AG04449 (cell line): ENCODE measurements around the gene ZMAT5.

Experiments
- CTCF ChIA-PET: fragments of 350-600 bp; formaldehyde crosslinking; extraction: SDS; loops from one replicate; lab custom pipeline; 2021; ENCODE audit warnings: antibody characterized with exemption; lab: Yijun Ruan, JAX
- POLR2A ChIA-PET: fragments of 400-600, 350-600 bp; formaldehyde crosslinking; extraction: SDS; loops from one replicate; lab custom pipeline; 2020; ENCODE audit warnings: antibody characterized with exemption, inconsistent platforms; lab: Yijun Ruan, JAX
- DNase-seq: peaks from one replicate; pipeline ENCODE4 v3.0.0-alpha.2; 2010; ENCODE audit warnings: low read depth, low spot score
- H3K4me3 ChIP-seq: 2 replicates; pipeline ENCODE4 v1.5.1; 2011; ENCODE audit warnings: low read depth, mild to moderate bottlenecking, control low read depth, low read length
- TF ChIP-seq, protein P1 (sequence below): IDR thresholded peaks from one replicate; pipeline ENCODE4 v1.5.1; 2011; ENCODE audit warnings: mild to moderate bottlenecking, moderate library complexity, low read length, control low read depth, inconsistent platforms; ENCODE audit not compliant: insufficient read depth; ENCODE audit errors: missing control alignments

The ZMAT5 gene

GRCh38 chr22:29700900-29701154, 66.0 kb downstream of the ZMAT5 start:
- TF ChIP-seq, protein P1, sequence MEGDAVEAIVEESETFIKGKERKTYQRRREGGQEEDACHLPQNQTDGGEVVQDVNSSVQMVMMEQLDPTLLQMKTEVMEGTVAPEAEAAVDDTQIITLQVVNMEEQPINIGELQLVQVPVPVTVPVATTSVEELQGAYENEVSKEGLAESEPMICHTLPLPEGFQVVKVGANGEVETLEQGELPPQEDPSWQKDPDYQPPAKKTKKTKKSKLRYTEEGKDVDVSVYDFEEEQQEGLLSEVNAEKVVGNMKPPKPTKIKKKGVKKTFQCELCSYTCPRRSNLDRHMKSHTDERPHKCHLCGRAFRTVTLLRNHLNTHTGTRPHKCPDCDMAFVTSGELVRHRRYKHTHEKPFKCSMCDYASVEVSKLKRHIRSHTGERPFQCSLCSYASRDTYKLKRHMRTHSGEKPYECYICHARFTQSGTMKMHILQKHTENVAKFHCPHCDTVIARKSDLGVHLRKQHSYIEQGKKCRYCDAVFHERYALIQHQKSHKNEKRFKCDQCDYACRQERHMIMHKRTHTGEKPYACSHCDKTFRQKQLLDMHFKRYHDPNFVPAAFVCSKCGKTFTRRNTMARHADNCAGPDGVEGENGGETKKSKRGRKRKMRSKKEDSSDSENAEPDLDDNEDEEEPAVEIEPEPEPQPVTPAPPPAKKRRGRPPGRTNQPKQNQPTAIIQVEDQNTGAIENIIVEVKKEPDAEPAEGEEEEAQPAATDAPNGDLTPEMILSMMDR: no peak
- H3K4me3 ChIP-seq: no peak overlapping the region
- DNase-seq: no peak
- CTCF ChIA-PET: interaction anchor here (1.2 to 2.5 kb wide), 4 partner anchors 11 to 388 kb away, joined by 3 to 13 read pairs (median 10); no protein-coding TSS in a partner anchor
- POLR2A ChIA-PET: no interaction called here

- ChIA-PET CTCF (interaction anchor here (2.3 to 2.6 kb wide), 2 partner anchors 11 kb away, joined by 13 to 14 read pairs; no protein-coding TSS in a partner anchor), POLR2A (no interaction called here)
- TF ChIP-seq, protein P1: no peak
- H3K4me3 ChIP-seq: no peak overlapping the region
- no peak for DNase-seq
These were observed 66.5 kb downstream of the ZMAT5 start for GRCh38 chr22:29700206-29700899.

DNA sequence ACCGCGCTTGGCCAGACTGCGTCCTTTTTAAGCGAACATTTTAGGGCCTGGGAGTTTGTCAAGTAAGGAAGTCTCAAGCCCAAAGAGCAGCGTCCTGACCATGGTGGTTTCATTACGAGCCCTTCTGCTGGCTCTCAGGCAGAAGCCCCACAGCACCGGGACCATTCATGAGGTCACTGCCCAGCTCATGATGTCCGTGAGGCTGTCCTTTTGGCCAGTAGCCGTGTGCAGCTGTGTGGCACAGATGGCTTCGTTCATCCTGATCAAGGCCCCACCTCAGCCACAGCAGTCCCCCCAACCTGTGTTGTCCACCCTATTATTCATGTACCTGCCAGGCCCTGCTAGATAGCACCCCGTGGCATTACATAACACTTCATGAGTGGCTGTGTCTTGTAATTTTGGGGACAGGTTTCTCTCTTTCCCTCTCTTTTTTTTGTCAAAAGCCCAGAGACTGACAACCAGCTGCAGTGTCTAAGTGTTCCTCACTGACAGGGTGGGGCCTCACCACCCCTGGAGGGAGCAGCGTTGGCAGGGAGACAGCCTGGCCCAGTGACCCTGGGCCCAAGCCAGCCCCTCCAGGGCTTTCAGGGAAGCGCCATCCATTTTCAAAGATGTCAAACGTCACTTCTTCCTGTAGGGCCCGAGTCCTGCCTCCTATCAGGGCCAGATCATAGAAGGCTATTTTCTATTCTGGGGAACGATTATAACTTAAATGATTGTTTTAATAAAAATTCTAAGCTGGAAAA, 68.8 kb downstream of the ZMAT5 start:
- no peak for DNase-seq
- CTCF ChIA-PET: interaction anchor here (1.0 to 2.6 kb wide), 3 partner anchors 9 to 391 kb away, joined by 4 to 14 read pairs (median 4); no protein-coding TSS in a partner anchor
- no peak overlapping the region for H3K4me3 ChIP-seq
- TF ChIP-seq, protein P1: no peak
- POLR2A ChIA-PET: no interaction called here

DNA sequence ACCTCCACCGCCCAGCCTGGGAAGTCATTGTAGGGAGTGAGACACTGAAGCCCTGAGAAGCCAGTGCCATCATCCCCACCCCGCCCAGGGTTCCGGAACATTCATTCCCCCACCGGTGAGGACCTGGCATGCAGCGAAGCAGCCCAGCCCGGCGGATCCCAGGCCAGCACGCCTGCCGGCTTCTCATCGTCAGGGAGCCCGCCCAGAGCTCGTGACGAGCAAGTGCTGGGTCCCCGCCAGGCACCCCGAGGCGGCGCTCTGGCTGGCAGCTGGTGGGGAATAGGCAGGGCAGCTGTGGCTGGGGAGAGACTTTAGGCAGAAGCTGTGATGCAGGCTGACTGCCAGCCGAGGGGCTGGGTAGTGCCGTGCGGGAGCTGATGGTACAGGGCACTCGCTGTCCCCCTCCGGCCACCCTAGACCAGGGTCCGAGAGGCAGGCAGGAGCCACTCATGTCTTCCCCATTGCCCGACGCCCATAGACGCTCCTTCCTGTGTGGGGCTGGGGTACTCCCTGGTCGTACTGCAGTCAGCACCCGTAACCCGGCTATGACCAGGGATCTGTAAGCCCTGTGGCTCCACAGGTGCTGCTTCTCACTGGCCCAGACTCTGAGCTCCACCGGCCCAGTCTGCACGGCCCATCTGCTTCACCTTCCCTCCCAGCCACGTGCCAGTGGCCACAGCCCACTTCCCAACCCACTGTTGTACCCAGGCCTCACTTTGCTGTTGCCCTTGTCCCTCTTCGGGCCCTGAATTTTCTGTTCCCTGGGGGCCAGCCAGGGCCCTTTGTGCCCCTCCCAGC, 71.5 kb downstream of the ZMAT5 start:
- no peak for DNase-seq
- CTCF ChIA-PET: interaction anchor here (1.0 to 10.3 kb wide), 3 partner anchors 16 to 394 kb away, joined by 3 to 65 read pairs (median 3); no protein-coding TSS in a partner anchor
- POLR2A ChIA-PET: no interaction called here
- TF ChIP-seq, protein P1: no peak
- no peak overlapping the region for H3K4me3 ChIP-seq

DNA sequence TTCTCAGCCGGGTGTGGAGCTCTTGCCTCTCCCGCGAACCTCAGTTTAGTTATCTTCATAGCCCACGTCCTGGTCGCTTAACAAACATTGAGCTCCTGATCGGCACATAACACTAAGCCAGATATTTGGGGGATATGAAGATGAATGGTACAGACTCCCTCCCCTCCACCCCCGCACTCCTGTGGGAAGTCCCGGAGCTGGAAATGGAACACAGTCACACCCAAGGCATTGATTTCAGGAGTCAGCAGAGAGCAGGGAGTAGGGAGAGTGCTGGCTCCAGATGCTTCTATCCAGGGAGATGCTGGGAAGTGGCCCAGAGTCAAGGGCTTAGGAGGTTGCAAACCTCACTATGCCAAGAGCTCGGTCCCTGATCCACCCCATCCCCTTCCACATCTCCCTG, 73.1 kb downstream of the ZMAT5 start:
- POLR2A ChIA-PET: interaction anchor here (0.5 kb wide), 1 partner anchor 68 kb away, joined by 3 read pairs; no protein-coding TSS in a partner anchor
- CTCF ChIA-PET: interaction anchor here (0.7 to 10.3 kb wide), 4 partner anchors 64 to 396 kb away, joined by 3 to 65 read pairs (median 3); no protein-coding TSS in a partner anchor

More for the DNA sequence above, 73.1 kb downstream of the ZMAT5 start:
- no peak for DNase-seq
- TF ChIP-seq, protein P1: no peak
- no peak overlapping the region for H3K4me3 ChIP-seq
